ENCODE measurements around the gene RAD23A.

The RAD23A gene

DNA sequence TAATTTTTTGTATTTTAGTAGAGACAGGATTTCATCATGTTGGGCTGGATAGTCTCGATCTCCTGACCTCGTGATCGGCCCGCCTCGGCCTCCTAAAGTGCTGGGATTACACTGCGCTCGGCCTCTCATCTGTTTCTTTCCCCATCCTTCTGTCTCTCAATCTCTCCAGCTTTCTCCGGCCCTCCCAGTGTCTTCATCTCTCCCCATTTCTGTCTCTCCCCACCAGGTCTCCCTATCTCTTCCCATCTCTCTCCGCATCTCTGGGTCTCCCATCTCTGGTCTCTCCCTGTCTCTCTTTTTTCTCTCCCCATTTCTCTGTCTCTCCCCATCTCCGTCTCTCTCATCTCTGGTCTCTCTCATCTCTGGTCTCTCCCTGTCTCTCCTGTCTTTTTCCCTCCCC is 37.4 kb downstream of the RAD23A start:
- no peak for DNase-seq (ENCODE audit: insufficient read length, low spot score)
- FAIRE-seq = no peak

DNA sequence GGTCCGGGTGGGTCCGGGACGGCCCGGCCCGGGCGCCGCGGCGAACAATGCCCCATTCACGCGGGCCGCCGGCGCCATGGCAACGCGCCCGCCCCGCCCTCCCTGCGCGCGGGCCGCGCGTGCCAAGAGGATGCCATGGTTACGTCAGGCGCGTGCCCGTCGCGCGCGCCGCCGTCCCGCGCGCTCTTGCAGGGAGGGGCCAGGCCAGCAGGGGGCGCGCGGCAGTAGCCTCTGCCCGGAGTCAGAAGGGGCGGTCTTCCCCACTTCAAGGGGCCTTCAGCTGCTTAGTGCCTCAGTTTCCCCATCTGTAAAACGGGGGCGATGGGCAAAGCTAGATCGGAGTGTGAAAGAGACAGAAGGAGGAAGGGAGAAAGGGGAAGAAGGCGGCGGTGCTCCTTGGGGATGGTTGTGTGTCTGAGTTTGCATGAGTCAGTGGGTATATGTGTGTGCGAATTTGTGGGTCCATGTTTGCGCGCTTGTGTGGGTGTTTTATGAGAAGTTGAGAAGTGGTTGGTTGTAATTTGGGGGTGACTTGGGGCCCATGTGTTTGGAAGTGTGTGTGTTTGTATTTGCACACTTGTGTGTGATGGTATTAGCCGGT is 38.0 kb downstream of the RAD23A start:
- peak; percentile 82 for DNase-seq (ENCODE audit: insufficient read length, low spot score)
- FAIRE-seq = peak; percentile 92

DNA sequence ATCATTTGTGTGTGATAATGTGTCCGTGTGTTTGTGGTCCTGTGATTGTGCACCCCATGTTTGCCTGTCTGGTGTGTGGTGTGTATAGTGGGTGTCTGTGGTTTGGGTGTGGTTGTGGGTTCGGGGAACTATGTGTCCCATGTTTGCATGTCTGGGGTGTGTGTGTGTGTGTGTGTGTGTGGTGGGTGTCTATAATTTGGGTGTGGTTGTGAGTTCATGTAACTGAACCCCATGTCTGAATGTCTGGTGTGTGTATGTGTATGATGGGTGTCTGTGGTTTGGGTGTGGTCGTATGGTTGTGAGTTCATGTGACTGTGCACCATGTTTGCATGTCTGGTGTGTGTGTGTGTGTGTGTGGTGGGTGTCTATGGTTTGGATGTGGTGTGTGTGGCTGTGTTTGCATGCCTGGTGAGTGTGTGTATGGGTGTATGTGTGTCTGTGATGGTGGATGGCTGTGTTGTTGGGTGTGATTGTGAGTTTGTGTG is 38.5 kb downstream of the RAD23A start:
- DNase-seq (ENCODE audit: insufficient read length, low spot score) = no peak
- FAIRE-seq = peak; percentile 96

DNA sequence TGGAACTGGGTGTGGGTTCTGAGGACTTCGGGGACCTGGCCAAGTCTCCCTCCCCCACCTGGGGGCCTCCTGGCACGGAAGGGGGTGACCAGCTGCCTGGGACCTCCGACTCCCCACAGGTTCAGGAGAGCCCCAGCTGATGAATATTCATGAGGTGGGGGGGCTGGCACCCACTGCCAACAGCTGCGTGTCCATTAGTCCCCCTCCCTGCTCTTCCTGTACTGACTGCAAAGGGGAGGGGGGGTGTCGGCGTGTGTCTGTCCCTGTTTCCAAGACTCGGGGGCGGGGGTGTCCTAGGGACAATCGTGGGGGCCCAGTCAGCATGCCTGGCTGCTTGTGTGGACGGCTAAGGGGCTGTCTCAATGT is 39.0 kb downstream of the RAD23A start:
- FAIRE-seq (no peak), DNase-seq (ENCODE audit: insufficient read length, low spot score) (no peak)

DNA sequence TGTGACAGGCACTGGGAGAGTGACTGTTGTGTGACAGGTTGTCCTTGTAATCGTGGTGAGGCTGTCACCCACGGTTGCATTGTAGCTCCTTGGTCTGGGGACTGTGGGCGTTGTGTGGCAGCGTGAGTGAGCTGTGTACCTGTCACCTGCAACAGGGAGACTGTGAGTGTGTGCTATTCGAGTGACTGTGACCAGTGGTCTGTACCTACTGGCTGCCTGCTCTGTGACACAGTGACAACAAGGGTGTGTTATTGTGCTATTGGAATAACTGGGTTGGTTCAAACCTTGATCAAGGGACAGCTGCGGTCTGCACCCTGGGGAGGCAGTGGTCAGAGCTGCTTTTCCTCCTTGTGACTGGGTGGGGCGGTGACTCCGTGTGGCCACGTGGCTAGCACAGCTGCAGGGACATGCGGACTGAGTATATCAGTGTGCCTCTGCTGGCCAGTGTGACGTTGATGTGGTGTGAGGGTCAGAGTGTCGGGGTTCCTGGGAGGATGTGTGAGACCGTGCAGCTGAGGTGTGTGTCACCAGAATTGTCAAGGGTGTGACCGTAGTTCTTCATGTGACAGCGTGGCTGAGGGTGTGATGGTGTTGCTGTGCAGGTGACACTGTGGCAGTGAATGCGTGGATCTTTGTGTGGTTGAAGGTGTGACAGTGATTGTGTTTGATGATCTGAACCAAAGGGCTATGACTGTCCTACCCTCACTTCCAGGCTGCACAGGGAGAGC is 39.6 kb downstream of the RAD23A start:
- no peak for DNase-seq (ENCODE audit: insufficient read length, low spot score)
- peak; percentile 91 for FAIRE-seq

DNA sequence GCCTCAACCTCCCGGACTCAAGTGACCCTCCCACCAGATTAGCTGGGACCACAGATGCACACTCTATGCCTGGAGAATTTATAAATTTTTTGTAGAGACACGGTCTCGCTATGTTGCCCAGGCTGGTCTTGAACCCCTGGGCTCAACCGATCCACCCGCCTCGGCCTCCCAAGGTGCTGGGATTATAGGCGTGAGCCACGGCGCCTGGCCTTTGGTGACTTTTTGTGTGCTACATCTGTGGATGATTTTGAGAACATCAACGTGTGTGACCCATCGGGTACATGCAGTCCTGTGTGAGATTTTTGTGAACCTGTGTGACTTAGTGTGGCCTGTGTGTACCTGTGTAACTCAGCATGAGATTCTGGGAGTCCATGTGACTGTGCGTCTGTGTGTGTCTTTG is 41.1 kb downstream of the RAD23A start:
- DNase-seq (ENCODE audit: insufficient read length, low spot score) = no peak
- FAIRE-seq = no peak

DNA sequence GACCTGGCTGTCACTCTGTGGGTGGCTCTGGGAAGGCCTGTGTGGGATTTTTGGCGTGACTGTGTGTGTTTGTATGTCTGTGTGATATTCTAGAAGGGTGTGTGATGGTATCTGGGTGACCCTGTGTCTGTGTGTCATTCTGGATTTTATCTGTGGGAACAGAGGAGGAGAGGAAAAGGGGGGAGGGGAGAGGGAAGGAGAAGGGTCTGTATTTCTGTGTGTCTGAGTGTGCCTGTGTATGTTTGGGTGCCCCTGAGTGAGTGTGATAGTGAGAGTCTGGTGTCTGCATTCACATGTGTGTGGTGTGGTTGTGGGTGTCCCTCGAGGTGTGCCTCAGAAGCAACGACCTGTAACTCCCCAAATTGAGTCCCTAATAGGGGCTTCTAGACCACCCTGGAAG is 41.5 kb downstream of the RAD23A start:
- FAIRE-seq = no peak
- DNase-seq (ENCODE audit: insufficient read length, low spot score) = no peak

DNA sequence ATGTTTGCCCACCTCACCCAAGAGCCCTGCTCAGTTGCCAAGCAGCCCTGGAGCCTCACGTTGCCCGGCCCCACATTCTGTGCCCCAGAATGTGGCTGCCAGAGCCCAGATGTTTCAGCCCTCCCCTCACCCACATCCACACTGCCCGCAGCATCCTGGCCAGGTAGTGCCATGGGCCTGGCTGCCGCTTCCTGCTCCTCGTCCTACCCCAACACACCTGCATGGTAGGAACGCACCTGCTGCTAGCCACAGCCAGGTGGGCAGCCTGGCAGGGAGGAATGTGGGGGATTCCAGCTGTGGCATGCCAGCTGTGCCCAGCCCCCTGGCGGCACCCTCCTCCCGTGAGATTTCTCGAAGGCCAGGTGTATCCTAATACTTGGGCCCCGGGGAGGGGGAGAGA is 42.1 kb downstream of the RAD23A start:
- DNase-seq (ENCODE audit: insufficient read length, low spot score) (no peak), FAIRE-seq (peak; percentile 51)

DNA sequence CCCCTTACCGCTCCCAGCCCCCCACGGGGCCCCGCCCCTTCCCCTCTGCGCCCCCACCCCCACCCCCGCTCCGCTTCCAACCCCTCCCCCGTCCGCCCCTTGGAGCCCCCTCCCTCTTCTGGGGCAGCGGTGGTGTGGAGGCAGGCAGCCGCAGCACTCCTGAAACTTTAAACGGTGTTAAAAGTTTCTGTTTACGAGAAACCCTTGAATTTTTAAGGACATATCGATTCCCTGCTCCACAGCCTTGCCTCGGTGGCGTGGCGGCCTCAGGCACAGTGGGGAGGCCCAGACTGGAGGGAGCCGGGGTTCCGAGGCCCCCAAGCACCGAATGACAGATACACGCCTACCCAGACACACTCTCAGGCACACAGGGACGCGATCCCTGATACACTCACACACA is 44.8 kb downstream of the RAD23A start:
- DNase-seq (ENCODE audit: insufficient read length, low spot score) (no peak), FAIRE-seq (no peak)

DNA sequence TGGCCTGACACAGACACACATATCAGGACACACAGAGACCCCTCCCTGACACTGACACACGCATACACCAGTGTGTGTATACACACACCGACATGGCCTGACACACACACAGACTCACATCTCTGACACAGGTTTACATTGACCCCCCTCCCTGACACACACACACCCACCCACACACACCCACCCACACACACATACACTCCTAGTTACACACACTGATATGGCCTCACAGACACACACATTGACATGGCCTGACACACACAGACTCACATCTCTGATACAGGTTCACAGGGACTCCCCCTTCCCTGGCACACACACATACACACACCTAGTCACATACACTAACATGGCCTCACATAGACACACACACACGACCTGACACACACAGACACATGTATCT is 45.2 kb downstream of the RAD23A start:
- FAIRE-seq (peak; percentile 95), DNase-seq (ENCODE audit: insufficient read length, low spot score) (no peak)

DNA sequence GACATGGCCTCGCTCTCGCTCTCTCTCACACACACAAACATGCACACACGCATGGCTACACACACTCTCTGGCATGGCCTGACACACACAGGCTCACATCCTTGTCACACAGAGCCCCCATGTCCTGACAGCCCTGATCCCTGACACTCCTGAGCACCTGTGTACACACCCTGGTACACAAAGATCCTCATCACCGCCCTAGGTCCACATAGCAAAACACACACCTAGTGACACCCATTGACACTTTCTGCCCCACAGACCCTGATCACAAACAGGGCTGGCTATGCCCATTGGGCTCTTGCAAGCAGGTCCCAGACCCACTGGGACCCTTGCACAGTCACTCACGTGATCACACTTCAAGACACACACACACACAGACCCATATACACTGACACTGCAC is 45.6 kb downstream of the RAD23A start:
- DNase-seq (ENCODE audit: insufficient read length, low spot score) = no peak

DNA sequence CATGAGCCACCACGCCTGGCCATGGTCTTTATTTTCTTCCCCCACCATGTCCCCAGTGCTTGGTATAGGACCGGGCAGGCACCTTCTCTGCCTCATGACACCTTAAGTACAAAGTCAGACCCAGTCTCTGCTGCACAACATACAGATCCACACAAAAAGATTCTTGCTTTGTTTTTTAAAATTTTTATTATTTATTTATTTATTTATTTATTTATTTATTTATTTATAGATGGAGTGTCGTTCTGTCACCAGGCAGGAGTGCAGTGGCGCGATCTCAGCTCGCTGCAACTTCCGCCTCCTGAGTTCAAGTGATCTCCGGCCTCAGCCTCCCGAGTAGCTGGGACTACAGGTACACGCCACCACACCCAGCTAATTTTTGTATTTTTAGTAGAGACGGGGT is 47.1 kb downstream of the RAD23A start:
- FAIRE-seq (no peak), DNase-seq (ENCODE audit: insufficient read length, low spot score) (no peak)

More for the DNA sequence above, 45.6 kb downstream of the RAD23A start:
- FAIRE-seq = no peak

DNA sequence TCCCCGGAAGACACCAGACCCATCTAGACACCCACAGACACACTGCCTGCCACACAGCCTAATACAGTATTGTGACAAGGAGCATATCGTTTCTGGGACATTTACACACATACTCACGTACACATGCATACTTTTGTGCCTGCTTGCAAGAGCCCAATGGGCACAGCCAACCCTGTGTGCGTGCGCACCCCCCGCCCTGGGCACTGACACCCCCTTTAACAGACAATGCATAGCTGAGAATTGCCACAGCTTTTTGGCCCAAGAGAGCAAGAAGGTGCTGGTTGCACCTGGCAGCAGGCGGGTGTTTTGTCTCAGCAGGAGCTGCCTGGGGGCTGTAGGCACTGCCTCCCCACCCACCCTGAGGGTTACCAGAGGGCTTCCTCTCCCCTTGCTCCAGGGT is 47.9 kb downstream of the RAD23A start:
- DNase-seq (ENCODE audit: insufficient read length, low spot score) (no peak), FAIRE-seq (peak; percentile 66)

DNA sequence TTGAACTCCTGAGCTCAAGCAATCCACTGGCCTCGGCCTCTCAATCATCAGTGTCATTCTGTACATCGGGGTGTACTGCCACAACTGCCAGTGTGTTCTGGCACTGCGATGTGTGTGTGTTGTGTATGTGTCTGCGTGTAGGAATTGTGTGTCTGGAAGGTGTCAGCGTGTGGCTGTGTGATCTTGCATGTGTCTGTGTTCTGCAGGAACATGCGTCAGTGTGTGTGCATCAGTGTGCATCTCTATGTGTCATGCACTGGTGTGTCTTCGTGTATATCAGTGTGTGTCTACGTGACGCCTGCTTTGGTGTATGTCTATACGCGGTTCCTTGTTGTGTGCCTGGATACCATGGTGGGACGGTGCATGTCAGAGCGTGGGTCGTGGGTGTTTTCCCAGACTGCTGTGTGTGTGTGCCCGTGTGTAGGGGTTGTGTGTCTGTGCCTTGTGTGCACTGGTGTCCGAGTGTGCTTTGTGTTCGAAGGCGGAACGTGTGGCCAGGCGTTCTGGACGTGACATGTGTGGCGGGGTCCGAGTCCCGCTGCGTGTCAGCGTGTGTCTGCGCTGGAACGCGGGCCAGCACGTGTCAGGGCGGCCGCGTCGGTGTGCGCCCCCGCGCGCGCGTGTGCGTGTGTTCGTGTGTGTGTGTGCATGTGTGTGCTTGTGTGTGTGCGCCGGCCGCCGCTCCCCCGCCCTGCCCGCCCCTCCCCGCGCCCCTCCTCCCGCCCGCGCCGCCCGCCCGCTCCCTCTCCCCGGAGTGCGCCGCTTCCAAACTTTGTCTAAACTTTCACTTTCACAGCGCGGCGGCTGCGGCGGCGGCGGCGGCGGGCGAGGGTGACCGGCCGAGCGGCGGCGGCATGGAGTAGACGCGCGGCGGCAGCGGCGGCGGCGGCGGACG is 49.3 kb downstream of the RAD23A start, which contains the start of gene NFIX:
Gene NFIX (plus strand): TSS at position 775 of the 895 bp plus-strand sequence. CDS start 363 bp downstream, outside the sequence.
- no peak for DNase-seq (ENCODE audit: insufficient read length, low spot score)
- peak; percentile 98 for FAIRE-seq

DNA sequence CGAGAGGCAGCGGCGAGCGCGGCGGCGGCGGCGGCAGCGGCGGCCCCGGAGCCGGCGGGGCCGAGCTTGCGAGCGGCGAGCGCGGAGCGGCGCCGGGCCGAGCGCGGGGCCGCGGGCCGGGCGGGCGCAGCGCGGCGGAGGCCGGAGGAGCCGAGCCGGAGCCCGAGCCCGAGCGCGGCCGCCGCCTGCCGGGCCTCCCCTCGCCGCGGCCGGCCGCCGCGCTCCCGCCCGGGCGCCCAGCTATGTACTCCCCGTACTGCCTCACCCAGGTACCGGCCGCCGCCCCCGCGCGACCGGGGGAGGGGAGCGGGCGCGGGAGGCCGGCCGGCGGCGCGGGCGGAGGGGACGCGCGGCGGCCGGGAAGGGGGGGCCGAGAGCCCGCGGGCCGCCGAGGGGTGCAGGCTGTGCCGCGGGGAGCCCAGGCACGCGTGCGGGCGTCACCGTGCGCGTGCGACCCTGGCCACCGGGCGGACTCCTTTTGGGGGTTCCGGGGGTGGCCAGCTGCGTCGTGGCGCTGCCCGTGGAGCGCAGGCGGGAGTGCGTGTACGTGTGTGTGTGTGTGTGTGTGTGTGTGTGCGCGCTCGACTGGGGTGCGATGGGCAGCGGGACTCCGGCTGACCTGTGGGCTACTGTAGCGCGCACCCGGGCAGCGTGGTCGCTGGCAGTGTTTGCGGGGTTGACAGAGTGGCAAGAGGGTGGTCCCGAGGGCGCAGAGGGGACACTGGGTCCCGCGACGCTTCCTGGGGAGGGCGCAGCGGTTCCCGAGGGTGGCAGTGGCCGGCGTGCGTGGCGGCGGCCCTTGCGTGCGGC is 50.1 kb downstream of the RAD23A start:
- FAIRE-seq = peak; percentile 83
- DNase-seq (ENCODE audit: insufficient read length, low spot score) = no peak

DNA sequence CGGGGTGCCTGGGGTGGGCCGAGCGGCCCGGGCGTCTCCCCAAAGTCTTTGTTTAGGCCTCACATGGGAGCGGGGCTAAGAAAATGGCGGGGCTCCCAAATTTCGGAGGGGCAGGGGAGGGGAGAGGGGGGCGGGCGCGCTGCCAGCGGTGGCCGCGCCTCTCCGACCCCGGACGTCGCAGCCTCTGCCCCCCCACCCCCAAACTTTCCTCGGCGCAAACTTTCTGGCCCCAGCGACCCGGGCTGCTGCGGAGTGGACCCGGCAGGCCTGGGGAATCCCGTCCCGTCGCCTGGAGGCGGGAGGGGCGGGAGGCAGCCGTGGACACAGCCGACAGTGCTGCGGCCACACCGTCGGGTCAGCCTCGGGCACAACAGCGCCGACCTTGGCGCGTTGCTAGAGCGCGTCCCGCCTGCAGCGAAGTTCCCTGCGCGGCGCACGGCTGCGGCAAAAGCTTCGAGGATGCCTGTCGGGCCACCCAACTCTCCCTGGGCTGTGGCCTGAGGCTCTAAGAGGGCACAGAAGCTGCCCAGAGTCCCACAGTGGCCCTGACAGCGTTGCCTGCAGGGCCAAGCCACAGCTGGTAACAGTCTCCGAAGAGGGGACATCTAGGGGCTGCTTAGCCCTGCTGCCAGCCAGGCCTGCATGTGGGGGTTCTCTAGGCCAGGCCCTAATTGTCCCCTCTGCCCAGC is 50.9 kb downstream of the RAD23A start:
- DNase-seq (ENCODE audit: insufficient read length, low spot score) (no peak), FAIRE-seq (no peak)

DNA sequence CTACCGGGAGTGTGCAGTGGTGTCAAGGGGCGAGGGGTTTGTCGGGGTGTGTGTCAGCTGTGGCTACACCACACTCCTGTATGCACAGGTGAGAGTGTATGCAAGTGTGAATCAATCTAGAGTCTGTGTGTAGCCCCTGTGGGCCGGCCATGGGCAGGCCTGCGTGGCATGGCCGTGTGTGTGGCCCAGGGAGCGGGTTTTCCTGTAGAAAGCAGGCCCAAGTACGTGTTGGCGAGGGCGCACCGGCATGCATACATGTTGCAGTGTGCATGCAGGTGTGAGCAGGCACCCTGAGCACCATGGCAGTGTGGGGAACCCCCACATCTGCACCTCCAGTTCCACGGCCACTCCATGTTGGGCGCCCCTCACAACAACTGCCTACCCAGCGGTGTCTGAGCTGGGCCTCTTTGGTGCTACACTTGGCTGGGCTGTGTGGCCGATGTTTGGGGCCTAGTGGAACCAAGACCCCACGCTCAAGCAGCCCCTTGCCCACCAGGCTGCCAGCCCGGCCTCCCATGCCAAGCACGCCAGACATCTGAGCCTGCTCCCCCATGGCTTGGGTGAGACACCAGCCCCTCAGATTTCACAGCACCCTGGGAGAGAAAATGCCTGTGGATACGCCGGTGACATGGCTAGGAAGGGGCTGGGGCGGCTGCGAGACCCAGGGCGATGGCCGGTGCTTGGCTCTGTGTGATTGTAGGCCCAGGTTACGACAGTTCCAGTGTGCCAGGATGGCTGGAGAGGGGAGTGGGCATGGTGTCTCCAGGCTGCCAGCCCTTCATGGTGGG is 51.7 kb downstream of the RAD23A start:
- DNase-seq (ENCODE audit: insufficient read length, low spot score) (no peak), FAIRE-seq (peak; percentile 44)

DNA sequence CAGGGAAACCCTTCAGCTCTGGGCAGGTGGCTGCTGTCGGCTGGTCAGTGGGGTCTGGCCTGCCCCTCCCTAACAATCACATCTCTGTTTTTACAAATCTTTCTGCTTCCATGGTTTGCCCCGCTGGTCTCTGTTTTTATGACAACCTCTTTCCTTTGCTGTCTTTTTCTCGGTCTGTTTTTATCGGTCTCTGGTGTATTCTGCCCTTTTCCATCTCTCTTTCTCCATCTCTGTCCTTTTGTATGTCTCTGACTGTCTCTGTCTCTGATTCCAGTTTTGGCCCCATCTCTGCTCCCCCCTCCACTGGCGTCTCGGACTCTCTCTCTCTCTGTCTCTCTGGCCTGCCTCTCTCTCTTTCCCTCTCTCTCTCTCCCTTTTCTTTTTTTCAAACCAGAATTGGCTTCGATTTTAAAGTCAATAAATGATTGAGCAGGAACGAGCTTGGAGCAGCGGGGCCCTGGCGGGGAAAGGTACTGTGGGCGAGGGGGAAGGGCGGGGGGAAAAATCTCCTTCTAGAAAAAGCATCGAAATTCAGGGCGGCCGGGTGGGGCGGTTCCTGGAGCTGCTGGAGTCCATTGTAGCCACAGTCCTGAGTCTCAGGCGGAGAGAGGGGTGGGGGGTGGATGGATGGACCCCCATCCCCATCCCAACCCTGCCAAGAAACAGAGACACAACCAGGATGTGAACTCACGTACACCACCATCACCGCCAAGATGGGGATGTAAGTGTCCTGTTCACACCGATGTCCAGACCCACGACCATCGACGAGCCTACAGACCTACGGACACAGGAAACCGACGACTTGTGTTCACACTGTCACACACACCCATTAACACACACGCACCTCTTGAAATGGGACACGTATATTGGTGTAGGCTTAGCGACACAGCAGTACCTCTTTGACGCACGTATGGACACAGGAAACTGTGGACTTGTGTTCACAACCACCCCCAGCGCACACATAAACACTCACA is 52.6 kb downstream of the RAD23A start:
- no peak for DNase-seq (ENCODE audit: insufficient read length, low spot score)
- peak; percentile 36 for FAIRE-seq
